GM12875 (cell line): ENCODE data around the gene RAD18.

Experiments
- H3K4me3 ChIP-seq: one replicate; pipeline ENCODE4 v1.5.1; 2011; ENCODE audit warnings: low read depth, low read length, control low read depth
- TF ChIP-seq, protein P1 (sequence below): IDR thresholded peaks from 2 replicates; pipeline ENCODE4 v1.5.1; 2011; ENCODE audit warnings: low read depth, mild to moderate bottlenecking, control low read depth, inconsistent platforms, low read length, moderate library complexity, borderline replicate concordance; ENCODE audit not compliant: insufficient read depth

Gene RAD18

DNA sequence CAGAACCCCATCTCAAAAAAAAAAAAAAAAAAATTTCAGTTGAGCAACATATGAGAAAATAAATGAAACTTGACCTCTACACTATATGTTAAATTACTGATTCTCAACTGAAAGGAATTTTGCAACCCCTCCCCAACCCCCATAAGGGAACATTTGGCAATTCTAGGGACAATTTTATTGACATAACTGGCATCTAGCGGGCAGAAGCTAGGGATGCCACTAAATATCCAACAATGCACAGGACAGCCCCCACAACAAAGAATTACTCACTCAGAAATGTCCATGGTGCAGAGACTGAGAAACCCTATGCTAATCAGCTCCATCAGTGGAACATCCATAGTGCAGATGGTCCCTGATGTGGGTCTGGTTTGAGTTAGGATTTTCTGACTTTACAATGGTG lies 135.6 kb downstream of the RAD18 start:
- TF ChIP-seq, protein P1, sequence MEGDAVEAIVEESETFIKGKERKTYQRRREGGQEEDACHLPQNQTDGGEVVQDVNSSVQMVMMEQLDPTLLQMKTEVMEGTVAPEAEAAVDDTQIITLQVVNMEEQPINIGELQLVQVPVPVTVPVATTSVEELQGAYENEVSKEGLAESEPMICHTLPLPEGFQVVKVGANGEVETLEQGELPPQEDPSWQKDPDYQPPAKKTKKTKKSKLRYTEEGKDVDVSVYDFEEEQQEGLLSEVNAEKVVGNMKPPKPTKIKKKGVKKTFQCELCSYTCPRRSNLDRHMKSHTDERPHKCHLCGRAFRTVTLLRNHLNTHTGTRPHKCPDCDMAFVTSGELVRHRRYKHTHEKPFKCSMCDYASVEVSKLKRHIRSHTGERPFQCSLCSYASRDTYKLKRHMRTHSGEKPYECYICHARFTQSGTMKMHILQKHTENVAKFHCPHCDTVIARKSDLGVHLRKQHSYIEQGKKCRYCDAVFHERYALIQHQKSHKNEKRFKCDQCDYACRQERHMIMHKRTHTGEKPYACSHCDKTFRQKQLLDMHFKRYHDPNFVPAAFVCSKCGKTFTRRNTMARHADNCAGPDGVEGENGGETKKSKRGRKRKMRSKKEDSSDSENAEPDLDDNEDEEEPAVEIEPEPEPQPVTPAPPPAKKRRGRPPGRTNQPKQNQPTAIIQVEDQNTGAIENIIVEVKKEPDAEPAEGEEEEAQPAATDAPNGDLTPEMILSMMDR, result no peak
- H3K4me3 ChIP-seq, result no peak overlapping the region
